NB4 (cell line): ENCODE results near the gene WRNIP1.

ENCODE experiments used
- DNase-seq: peaks from one replicate; pipeline ENCODE4 v3.0.0; 2010; ENCODE audit warnings: low read depth
- H3K4me3 ChIP-seq: one replicate; pipeline ENCODE4 v1.5.1; 2011; ENCODE audit warnings: mild to moderate bottlenecking, low read depth, low read length, moderate library complexity
- MYC ChIP-seq: IDR thresholded peaks from 2 replicates; pipeline ENCODE4 v1.6.1; 2011; ENCODE audit warnings: low read depth, low read length
- POLR2A ChIP-seq: IDR thresholded peaks from 2 replicates; pipeline ENCODE4 v1.6.1; 2011; ENCODE audit warnings: mild to moderate bottlenecking; ENCODE audit not compliant: insufficient read length; ENCODE audit errors: extremely low read depth
- TF ChIP-seq, protein P1 (sequence below): IDR thresholded peaks from 2 replicates; pipeline ENCODE4 v1.6.1; 2011; ENCODE audit warnings: low read depth, low read length
- TF ChIP-seq, protein P2 (sequence below): IDR thresholded peaks from one replicate; pipeline ENCODE4 v1.5.1; 2012; ENCODE audit warnings: low read depth, low read length

Gene WRNIP1

DNA sequence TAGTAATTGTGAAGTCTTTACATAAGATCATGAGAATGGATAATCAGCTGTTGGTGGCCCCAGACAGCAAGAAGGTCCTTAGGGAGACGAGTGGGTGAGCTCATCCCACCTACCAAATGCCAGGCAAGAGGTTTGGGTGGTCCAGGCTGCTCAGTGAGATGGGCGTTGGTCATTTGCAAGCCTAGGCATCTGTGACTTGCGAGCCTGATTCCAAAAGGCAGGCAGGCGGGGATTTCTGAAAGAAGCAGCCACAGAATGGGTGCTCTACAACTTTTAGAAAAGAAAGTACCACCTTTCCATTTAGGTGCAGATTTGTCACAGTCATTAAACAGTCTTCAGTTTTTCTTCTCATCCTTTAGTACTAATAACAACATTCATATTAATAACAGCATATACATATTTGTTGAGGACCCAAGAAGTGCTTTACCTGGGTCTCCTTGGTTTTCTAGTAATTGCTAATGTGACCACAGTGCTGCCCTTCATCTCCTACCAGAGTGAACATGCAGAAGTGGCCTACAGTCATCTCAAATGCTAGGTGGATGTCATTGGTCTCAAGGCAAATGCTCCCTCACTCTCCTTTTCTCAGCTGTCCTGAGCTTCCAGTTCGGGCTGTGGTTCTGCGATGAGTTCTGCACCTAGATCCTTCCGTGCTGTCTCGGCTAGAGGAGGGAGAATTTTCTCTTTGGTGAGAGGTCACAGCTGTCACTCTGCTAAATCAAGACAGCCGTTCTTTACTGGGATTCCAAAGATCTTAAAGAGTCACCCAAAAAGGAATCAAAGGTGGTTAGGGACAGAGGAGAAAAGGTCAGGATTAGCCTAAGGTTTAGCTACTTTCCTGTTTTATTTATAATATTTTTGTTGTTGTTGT, 2.7 kb downstream of the WRNIP1 start:
- no peak for DNase-seq
- TF ChIP-seq, protein P1, sequence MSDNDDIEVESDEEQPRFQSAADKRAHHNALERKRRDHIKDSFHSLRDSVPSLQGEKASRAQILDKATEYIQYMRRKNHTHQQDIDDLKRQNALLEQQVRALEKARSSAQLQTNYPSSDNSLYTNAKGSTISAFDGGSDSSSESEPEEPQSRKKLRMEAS, result no peak
- TF ChIP-seq MYC (no peak), POLR2A (no peak)
- TF ChIP-seq, protein P2, sequence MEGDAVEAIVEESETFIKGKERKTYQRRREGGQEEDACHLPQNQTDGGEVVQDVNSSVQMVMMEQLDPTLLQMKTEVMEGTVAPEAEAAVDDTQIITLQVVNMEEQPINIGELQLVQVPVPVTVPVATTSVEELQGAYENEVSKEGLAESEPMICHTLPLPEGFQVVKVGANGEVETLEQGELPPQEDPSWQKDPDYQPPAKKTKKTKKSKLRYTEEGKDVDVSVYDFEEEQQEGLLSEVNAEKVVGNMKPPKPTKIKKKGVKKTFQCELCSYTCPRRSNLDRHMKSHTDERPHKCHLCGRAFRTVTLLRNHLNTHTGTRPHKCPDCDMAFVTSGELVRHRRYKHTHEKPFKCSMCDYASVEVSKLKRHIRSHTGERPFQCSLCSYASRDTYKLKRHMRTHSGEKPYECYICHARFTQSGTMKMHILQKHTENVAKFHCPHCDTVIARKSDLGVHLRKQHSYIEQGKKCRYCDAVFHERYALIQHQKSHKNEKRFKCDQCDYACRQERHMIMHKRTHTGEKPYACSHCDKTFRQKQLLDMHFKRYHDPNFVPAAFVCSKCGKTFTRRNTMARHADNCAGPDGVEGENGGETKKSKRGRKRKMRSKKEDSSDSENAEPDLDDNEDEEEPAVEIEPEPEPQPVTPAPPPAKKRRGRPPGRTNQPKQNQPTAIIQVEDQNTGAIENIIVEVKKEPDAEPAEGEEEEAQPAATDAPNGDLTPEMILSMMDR, result no peak
- H3K4me3 ChIP-seq, result peak overlapping the region; percentile 86

GRCh38 chr6:2768696-2769095, 3.5 kb downstream of the WRNIP1 start:
- DNase-seq, result no peak
- H3K4me3 ChIP-seq, result peak overlapping the region; percentile 86
- TF ChIP-seq, protein P2, result no peak
- TF ChIP-seq MYC (no peak), POLR2A (no peak)
- TF ChIP-seq, protein P1, result no peak

DNA sequence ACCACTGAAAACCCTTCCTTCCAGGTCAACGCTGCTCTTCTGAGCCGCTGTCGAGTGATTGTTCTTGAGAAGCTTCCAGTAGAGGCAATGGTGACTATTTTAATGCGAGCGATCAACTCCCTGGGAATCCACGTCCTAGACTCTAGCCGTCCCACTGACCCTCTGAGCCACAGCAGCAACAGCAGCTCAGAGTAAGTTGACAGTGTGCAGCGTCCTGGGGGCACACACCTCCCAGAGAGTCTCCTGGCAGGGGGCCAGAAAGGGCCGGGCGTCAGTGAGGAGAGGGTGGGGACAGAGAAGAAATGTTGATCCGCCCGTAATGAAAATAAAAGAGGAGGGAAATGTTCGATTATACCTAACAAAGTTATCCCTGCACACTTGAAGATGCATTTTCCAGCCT, 5.0 kb downstream of the WRNIP1 start:
- no peak overlapping the region for H3K4me3 ChIP-seq
- DNase-seq, result no peak

GRCh38 chr6:2771079-2771478, 5.9 kb downstream of the WRNIP1 start:
- no peak for DNase-seq
- TF ChIP-seq, protein P2, result no peak
- no peak for TF ChIP-seq MYC
- TF ChIP-seq, protein P1, result no peak
- no peak for TF ChIP-seq POLR2A
- no peak overlapping the region for H3K4me3 ChIP-seq

More for the DNA sequence above, 5.0 kb downstream of the WRNIP1 start:
- TF ChIP-seq, protein P1, result no peak
- TF ChIP-seq, protein P2, result no peak

DNA sequence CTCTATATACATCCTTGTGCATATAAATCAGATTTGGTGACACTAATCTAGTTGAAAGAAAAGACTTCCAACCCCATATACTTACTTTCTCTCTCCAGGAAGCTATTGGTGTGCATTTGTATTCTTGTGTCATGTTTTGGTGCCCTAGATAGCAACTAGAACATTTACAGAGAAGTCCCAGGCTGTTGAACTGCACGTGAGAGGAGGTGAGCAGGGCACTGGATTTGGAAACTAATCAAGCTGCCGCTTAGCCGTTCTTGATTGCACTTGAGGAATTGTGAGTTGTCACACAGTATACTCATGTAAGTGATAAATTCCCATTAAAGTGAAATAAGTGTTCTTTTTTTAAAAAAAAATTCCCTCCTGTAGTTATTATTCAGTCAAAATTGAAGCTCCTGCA, 7.6 kb downstream of the WRNIP1 start:
- no peak for TF ChIP-seq POLR2A
- TF ChIP-seq, protein P1, result no peak
- TF ChIP-seq, protein P2, result no peak
- no peak for TF ChIP-seq MYC
- H3K4me3 ChIP-seq, result no peak overlapping the region
- no peak for DNase-seq
